HG03432 (cell line): ENCODE results near the gene CCDC3.

ENCODE experiments used
- ATAC-seq: cut with Tn5 transposase; IDR thresholded peaks from one replicate; pipeline ENCODE4 v1.9.1; 2021; ENCODE audit warnings: mild to moderate bottlenecking, moderate library complexity; ENCODE audit not compliant: unreplicated experiment

The CCDC3 gene

DNA sequence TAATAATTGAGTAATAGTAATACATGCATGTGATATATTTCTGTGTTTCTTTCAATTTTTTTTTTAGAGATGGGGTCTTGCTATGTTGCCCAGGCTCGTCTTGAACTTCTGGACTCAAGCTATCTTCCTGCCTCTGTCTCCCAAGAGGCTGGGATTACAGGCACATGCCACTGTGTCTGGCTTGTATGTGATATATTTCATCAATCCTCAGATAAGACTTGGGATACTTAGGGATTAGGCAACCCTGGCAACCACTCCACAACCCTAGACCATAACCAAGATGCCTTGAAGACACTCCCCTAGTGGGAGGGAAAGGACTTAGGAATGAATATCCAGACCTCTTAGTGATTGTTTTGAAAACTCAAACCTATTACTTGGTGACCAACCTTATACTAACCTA lies 154.8 kb downstream of the CCDC3 start:
- ATAC-seq: no peak
